PC-9 (cell line): ENCODE data around the gene HTT. TPM values are rescaled to one million over a fixed set of nuclear protein-coding genes. Genes with fewer than 3 reads are reported as not detected.

Source experiments
- BruUV-seq: library from RNA; stranded (reverse); fragments of 400-500 nt; replicated peaks from 2 replicates; lab custom pipeline; 2021; lab: Mats Ljungman, UMichigan
- CTCF ChIA-PET: fragments of 300-600 bp; sonication (Branson Sonifier 250); formaldehyde crosslinking; loops from one replicate; lab custom pipeline; 2022; ENCODE audit warnings: antibody characterized with exemption; lab: Charles Lee
- POLR2A ChIA-PET: fragments of 300-600 bp; sonication (Branson Sonifier 250); formaldehyde crosslinking; loops from one replicate; lab custom pipeline; 2022; ENCODE audit warnings: antibody characterized with exemption; ENCODE audit not compliant: unreplicated experiment; lab: Charles Lee
- DNase-seq, 2 experiments: peaks; one replicate each; pipeline versions ENCODE4 v3.0.0 to v3.0.0-alpha.2; 2015 to 2022; ENCODE audit warnings: mixed read lengths in 1 of 2
- H2AFZ ChIP-seq: fragments of 200-600 bp; sonication (generic); 2 replicates; pipeline ENCODE4 v1.8.1; 2017; ENCODE audit warnings: antibody characterized with exemption
- H3F3A ChIP-seq: fragments of 200-600 bp; sonication (generic); 2 replicates; pipeline ENCODE4 v1.8.1; 2017; ENCODE audit warnings: antibody characterized with exemption, mild to moderate bottlenecking, low read depth; ENCODE audit not compliant: insufficient read depth
- H3K27ac ChIP-seq: fragments of 200-600 bp; sonication (generic); 2 replicates; pipeline ENCODE4 v1.6.1; 2016; ENCODE audit warnings: mixed run types
- H3K27me3 ChIP-seq: fragments of 200-600 bp; sonication (generic); 2 replicates; pipeline ENCODE4 v1.6.1; 2016; ENCODE audit warnings: low read depth, mixed run types; ENCODE audit not compliant: insufficient read depth
- H3K36me3 ChIP-seq: fragments of 200-600 bp; sonication (generic); 2 replicates; pipeline ENCODE4 v1.6.1; 2016; ENCODE audit warnings: low read depth, mixed run types
- H3K4me1 ChIP-seq: fragments of 200-600 bp; sonication (generic); replicated peaks from 2 replicates; pipeline ENCODE4 v1.6.1; 2016; ENCODE audit warnings: mixed run types; ENCODE audit not compliant: insufficient read depth
- H3K4me2 ChIP-seq: fragments of 200-600 bp; sonication (generic); 2 replicates; pipeline ENCODE4 v1.6.1; 2017; ENCODE audit warnings: mixed run types
- H3K4me3 ChIP-seq: fragments of 200-600 bp; sonication (generic); 2 replicates; pipeline ENCODE4 v1.6.1; 2016; ENCODE audit warnings: mixed run types
- H3K79me2 ChIP-seq: fragments of 200-600 bp; sonication (generic); 2 replicates; pipeline ENCODE4 v1.6.1; 2017; ENCODE audit warnings: low read depth, mixed run types
- H3K9me2 ChIP-seq: fragments of 200-600 bp; sonication (generic); 2 replicates; pipeline ENCODE4 v1.8.1; 2017; ENCODE audit warnings: mild to moderate bottlenecking; ENCODE audit not compliant: insufficient read depth
- H3K9me3 ChIP-seq: fragments of 200-600 bp; sonication (generic); 2 replicates; pipeline ENCODE4 v1.8.1; 2016; ENCODE audit warnings: low read depth; ENCODE audit not compliant: insufficient read depth
- H4K20me1 ChIP-seq: fragments of 200-600 bp; sonication (generic); 2 replicates; pipeline ENCODE4 v1.8.1; 2017; ENCODE audit not compliant: insufficient read depth
- EZH2 ChIP-seq: fragments of 200-600 bp; sonication (generic); IDR thresholded peaks from 2 replicates; pipeline ENCODE4 v1.8.0; 2017; ENCODE audit warnings: antibody characterized with exemption, low read depth
- intact Hi-C: fragments of 100-400 bp; cut with micrococcal nuclease; formaldehyde crosslinking; loops from one replicate; pipeline ENCODE4 v1.10.0; 2022; ENCODE audit not compliant: unreplicated experiment
- total RNA-seq: library from RNA; stranded (reverse); gene quantifications from 2 replicates; pipeline ENCODE4 v1.2.3, GENCODE V29; 2021
- TF ChIP-seq, protein P1 (sequence below): fragments of 200-600 bp; sonication (generic); conservative IDR thresholded peaks from 2 replicates; pipeline ENCODE4 v1.6.1; 2017; ENCODE audit warnings: mixed run types, antibody characterized with exemption, mild to moderate bottlenecking, moderate library complexity

HTT gene
- total RNA-seq, 1 experiment from 2014 or later = 81.7 TPM

DNA sequence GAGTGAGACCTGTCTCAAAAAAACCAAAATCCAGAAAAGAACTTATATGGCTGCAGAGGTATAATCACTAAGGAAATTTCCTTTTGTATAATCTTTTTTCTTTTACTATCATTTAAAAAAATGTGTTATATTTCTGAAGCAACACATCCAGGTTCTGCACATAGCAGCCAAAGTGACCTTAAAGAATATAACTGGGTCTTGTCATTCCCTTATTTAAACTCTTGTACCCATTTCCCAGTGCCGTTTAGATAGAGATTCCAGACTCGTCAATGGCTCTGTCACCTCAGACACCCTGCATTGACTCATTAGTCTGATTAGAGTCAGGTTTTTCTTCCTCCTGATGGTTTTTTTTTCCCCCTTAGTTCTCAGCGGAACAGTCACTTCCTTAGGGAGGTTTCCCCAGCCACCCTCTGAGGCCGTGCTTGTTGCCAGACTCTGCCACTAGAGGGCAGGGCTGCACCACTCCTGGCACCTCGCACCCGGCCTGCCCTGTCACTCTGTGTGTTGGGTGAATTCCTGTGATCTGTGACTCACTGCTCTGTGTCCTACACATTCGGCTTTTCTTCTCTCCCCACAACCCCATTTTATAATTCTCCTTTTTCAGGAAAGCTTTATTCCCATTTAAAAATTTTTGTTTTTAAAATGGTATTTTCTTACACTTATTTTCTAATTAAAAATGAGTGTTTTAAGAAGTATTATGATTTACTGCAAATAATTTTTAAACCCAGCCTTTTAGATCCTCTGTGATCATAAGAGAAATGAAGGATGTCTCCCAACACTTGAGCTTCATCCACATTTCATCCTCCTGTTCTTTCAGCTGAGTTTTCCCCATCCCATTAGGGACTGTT, 32.1 kb downstream of the HTT start:
- no TSS peak for BruUV-seq
- Histone ChIP-seq H3K79me2 (no peaks in the 10 kb centered on the region), H3K27ac (no peak overlapping the region), H3K9me2 (no peaks in the 10 kb centered on the region), H3K4me3 (no peak overlapping the region), H4K20me1 (peaks cover 3% of the 10 kb centered on the region; the same call in 1 of the 2 replicates), H3K9me3 (no peaks in the 10 kb centered on the region), H3K4me1 (peaks cover 6% of the 10 kb centered on the region; the same call in 1 of the 2 replicates), H3K27me3 (no peaks in the 10 kb centered on the region), H3F3A (peaks cover 5% of the 10 kb centered on the region), H3K4me2 (no peak overlapping the region), H2AFZ (no peak overlapping the region), H3K36me3 (0 out of 2 replicates have a peak, but pooled peaks cover 7% of the 10 kb centered on the region)
- peak; percentile 83 to 92 for DNase-seq
- TF ChIP-seq, protein P1, sequence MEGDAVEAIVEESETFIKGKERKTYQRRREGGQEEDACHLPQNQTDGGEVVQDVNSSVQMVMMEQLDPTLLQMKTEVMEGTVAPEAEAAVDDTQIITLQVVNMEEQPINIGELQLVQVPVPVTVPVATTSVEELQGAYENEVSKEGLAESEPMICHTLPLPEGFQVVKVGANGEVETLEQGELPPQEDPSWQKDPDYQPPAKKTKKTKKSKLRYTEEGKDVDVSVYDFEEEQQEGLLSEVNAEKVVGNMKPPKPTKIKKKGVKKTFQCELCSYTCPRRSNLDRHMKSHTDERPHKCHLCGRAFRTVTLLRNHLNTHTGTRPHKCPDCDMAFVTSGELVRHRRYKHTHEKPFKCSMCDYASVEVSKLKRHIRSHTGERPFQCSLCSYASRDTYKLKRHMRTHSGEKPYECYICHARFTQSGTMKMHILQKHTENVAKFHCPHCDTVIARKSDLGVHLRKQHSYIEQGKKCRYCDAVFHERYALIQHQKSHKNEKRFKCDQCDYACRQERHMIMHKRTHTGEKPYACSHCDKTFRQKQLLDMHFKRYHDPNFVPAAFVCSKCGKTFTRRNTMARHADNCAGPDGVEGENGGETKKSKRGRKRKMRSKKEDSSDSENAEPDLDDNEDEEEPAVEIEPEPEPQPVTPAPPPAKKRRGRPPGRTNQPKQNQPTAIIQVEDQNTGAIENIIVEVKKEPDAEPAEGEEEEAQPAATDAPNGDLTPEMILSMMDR = peak; percentile 86
- TF ChIP-seq EZH2 = no peak
- ChIA-PET POLR2A (interaction anchor here (0.7 kb wide), 1 partner anchor 143 kb away, joined by 3 read pairs; the partner anchor contains the start of gene GRK4), CTCF (interaction anchor here (0.6 to 1.0 kb wide), 4 partner anchors 9 to 441 kb away, joined by 3 to 6 read pairs (median 4); no protein-coding TSS in a partner anchor)
- intact Hi-C loops = loop anchor here (1.0 kb wide), 1 partner anchor 59 kb away; no protein-coding TSS in a partner anchor

DNA sequence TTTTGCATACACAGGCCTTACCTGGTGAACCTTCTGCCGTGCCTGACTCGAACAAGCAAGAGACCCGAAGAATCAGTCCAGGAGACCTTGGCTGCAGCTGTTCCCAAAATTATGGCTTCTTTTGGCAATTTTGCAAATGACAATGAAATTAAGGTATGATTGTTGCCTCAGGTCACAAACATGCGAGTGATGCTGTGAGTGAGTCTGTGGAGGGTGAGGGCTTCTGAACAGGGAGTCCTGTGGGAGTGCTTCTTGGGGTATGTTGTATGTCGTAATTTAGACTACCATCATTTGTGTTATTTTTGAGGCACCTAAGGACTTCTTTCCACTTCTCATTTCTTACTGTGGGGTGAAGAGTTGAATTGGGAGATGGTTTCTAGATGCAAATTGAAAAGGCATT, 32.8 kb downstream of the HTT start:
- no peaks in the 10 kb centered on the region for H3K79me2 ChIP-seq
- no peak overlapping the region for H3K4me3 ChIP-seq
- 0 out of 2 replicates have a peak, but pooled peaks cover 7% of the 10 kb centered on the region for H3K36me3 ChIP-seq
- intact Hi-C loops = no loop called here
- H4K20me1 ChIP-seq = peaks cover 3% of the 10 kb centered on the region; the same call in 1 of the 2 replicates
- no peaks in the 10 kb centered on the region for H3K9me3 ChIP-seq
- no peak overlapping the region for H3K4me2 ChIP-seq
- H3K9me2 ChIP-seq = no peaks in the 10 kb centered on the region
- no peak overlapping the region for H3K27ac ChIP-seq
- H3K4me1 ChIP-seq = peaks cover 6% of the 10 kb centered on the region; the same call in 1 of the 2 replicates
- no peaks in the 10 kb centered on the region for H3K27me3 ChIP-seq
- DNase-seq = no peak
- TF ChIP-seq, protein P1 = no peak
- TF ChIP-seq EZH2 = no peak
- BruUV-seq = no TSS peak
- peaks cover 5% of the 10 kb centered on the region for H3F3A ChIP-seq
- ChIA-PET POLR2A (interaction anchor here (0.7 kb wide), 1 partner anchor 144 kb away, joined by 3 read pairs; the partner anchor contains the start of gene GRK4), CTCF (interaction anchor here (0.6 to 1.0 kb wide), 4 partner anchors 9 to 442 kb away, joined by 3 to 6 read pairs (median 4); no protein-coding TSS in a partner anchor)
- no peak overlapping the region for H2AFZ ChIP-seq

DNA sequence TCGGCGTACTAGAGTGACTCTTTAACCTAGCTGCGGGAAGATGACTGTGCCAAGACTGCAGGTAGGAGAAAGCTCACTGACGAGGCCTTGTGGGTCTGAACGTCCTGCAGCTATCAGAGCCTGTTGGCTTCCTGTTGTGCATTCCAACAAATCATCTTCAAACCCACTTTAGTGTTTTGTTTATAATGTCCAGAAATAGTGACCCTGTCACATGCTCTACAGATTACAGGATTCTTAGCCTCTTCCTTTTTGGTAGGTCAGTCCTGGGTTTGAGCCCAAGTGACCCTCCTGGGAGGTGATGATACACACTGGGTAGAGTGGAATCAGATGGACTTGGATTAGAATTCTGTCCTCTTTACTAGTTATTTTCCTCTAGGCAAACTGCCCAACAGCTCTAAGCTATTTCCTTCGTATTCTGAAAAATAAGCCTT, 33.2 kb downstream of the HTT start:
- H3K4me1 ChIP-seq = peaks cover 6% of the 10 kb centered on the region; the same call in 1 of the 2 replicates
- H3K36me3 ChIP-seq = 0 out of 2 replicates have a peak, but pooled peaks cover 7% of the 10 kb centered on the region
- H3F3A ChIP-seq = peaks cover 5% of the 10 kb centered on the region
- intact Hi-C loops = no loop called here
- H3K9me3 ChIP-seq = no peaks in the 10 kb centered on the region
- H3K4me2 ChIP-seq = no peak overlapping the region
- H3K27me3 ChIP-seq = no peaks in the 10 kb centered on the region
- no peak overlapping the region for H3K4me3 ChIP-seq
- TF ChIP-seq, protein P1 = no peak
- no peak for TF ChIP-seq EZH2
- POLR2A ChIA-PET = no interaction called here
- BruUV-seq = no TSS peak
- no peak overlapping the region for H3K27ac ChIP-seq
- DNase-seq = no peak
- CTCF ChIA-PET = no interaction called here
- no peaks in the 10 kb centered on the region for H3K79me2 ChIP-seq
- H2AFZ ChIP-seq = no peak overlapping the region
- no peaks in the 10 kb centered on the region for H3K9me2 ChIP-seq
- peaks cover 3% of the 10 kb centered on the region; the same call in 1 of the 2 replicates for H4K20me1 ChIP-seq
